NCI-H524 (cell line): ENCODE measurements around the gene TIMP3.

Experiments used
- DNase-seq, 2 experiments: peaks; one replicate each; lab custom pipeline; 2025; lab: John Stamatoyannopoulos, UW

TIMP3 gene

DNA sequence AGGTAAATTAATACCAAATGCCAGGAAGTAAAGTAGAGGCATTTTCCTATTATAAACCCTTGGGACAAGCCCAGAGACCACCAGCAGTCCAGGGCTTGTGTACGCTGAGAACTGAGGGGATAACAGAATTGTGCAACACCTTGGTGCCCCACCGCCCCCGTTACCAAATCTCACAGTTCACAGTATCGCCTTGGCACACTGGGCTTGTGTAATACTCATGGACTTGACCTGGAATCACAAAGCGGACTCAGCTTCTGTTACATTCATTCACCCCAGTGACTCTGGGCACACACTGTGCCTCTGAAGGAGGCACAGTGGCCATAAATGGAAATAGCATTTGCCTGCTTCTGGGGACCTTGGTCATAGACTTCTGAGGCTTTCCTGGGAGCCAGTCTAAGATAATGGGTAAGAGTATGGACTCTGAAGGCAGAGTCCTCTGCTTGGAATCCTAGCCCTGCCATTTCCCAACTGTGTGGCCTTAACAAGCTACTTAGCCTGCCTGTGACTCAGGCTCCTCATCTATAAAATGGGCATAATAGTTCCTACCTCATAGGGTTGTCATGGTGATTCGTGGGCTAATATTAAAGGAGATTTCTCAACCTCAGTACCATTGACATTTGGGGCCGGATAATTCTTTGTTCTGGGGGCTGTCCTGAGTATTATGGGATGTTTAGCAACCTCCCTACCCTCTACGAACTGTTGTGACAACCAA, 53.7 kb downstream of the TIMP3 start:
- no peak for DNase-seq

DNA sequence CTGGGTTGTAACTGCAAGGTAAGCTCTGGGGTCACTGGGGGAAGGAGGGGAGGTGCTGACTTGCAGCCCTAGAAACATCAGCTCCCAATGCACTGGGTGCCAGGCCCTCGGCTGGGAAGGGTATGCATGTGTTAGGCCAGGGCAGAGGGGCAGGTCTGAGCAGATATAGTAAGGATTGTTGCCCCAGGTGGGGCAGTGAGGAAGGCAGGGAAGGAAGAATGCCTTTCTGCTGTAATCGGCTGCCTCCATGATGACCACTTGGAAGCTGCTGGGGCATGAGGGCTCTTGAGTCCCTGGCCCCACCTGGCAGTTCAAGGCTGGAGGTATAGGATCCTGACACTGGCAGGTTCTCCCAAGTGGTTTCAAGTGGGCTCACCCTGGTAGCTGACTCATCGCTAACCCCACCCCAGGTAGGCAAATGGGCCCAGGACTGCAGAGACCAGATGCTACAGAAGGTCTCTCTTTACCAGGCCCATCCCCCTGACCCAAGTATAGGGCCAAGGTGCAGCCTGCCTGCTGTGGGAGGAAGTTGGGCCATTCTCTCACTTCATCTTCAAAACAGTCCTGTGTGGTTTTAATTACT, 56.7 kb downstream of the TIMP3 start:
- DNase-seq, result peak; percentile 77 to 89

DNA sequence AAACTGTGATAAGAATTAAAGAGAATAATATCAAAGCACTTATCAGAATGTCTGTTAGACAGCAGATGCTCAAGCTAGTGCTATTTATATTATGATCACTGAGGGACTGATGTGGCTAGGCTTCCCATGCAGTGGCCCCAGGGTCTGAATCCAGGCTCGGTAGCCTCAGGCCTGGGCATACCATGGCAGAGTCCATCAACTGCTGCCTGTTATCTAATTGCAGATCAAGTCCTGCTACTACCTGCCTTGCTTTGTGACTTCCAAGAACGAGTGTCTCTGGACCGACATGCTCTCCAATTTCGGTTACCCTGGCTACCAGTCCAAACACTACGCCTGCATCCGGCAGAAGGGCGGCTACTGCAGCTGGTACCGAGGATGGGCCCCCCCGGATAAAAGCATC, 57.5 kb downstream of the TIMP3 start:
- no peak for DNase-seq

GRCh38 chr22:32859743-32860142, 58.2 kb downstream of the TIMP3 start:
- no peak for DNase-seq

- no peak for DNase-seq
These were observed 59.8 kb downstream of the TIMP3 start for GRCh38 chr22:32861330-32861729.

GRCh38 chr22:32862083-32862482, 60.6 kb downstream of the TIMP3 start:
- DNase-seq, result no peak

DNA sequence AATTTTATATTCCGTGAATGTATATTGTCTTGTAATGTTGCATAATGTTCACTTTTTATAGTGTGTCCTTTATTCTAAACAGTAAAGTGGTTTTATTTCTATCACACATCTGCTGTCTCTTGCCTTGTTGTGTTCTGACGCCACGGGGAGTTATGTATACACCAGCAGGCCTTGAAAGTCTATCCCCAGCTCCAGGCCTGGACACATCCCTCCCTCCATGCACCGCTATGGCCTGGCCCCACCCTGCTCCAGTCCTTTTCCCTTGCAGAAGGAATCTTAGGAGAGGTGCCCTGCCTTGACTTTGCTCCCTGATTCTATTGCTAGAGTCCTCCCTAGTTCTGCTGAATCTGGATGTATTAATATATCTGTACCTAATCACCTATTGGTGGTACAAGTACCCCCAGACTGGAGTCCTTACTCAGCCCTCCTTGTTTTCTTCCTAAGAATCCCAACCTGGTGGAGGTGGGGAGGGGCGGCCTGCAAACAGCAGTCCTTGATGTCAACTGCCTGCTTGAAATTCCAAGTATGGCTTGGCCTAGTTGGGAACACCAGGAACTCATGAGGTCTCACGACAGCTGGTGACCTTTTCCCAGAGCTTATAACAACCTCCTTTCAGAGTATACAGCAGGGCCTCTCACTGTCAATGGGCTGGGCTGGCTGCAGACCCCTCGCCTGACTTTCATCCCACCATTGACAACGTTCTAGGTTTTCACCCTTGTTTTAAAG, 61.6 kb downstream of the TIMP3 start:
- no peak for DNase-seq

GRCh38 chr22:32864041-32864440, 62.5 kb downstream of the TIMP3 start:
- DNase-seq, result no peak

DNA sequence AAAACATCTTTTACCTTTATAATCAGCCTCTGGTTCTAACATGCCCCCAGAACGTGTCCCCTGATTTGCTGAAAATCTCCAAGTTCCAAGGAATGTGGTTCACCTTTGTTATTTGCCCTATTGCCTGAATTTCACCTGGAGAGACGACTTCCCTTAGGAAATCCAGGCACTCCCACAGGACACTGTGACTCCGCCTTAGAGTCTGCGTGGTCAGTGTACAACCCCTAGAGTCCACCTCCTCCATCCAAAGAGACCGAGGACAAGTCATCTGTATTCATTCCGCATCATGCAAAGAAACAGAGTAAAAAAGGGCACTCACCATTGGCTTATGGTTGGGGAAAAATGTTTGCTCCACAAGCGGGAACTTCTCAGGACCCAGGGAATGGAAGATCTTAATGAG, 63.1 kb downstream of the TIMP3 start:
- no peak for DNase-seq

GRCh38 chr22:32866953-32867352, 65.4 kb downstream of the TIMP3 start:
- no peak for DNase-seq

- no peak for DNase-seq
These were observed 67.4 kb downstream of the TIMP3 start for GRCh38 chr22:32868946-32869345.

DNA sequence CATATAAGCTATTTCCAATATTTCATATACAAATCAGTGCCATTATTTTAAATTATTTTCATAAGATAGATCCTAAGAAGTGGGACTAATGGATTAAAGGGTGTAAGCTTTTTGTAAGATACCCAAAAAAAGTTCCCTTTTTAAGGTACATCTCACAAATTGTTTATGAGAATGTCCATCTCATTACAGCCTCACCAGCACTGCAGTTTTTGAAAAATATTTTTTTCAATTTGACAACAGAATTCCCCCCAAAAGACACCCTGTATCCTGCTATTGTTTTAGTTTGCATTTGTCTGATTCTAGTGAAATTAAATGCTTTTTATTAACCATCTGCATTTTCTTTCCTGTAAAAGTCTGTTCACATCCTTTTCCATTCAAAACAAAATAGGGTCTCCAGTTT, 69.0 kb downstream of the TIMP3 start:
- no peak for DNase-seq

GRCh38 chr22:32873604-32874003, 72.1 kb downstream of the TIMP3 start:
- peak; percentile 40 to 58 for DNase-seq

- DNase-seq, result peak; percentile 31 to 51
These were observed 72.9 kb downstream of the TIMP3 start for GRCh38 chr22:32874385-32874784.

- DNase-seq, result peak in 1 of 2 experiments; percentile 9
These were observed 73.5 kb downstream of the TIMP3 start for GRCh38 chr22:32874976-32875375.

GRCh38 chr22:32876516-32876915, 75.0 kb downstream of the TIMP3 start:
- DNase-seq, result no peak

DNA sequence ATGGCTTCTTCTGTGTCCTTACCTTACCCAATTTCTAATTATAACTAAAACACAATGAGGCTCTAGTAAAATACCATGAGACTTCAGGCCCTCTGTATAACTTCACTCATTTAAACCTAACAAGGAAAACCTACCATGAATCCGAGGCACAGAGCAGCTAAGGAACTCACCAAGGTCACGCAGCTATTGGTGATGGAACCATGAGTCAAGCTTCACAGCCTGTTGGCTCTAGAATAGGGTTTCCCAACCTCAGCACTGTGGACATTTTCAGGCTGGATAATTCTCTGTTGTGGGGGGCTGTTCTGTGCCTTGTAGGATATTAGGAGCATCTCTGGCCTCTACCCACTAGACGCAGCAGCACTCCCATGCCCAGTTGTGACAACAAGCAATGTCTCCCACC, 75.7 kb downstream of the TIMP3 start:
- DNase-seq, result no peak

- no peak for DNase-seq
These were observed 78.0 kb downstream of the TIMP3 start for GRCh38 chr22:32879550-32879949.

DNA sequence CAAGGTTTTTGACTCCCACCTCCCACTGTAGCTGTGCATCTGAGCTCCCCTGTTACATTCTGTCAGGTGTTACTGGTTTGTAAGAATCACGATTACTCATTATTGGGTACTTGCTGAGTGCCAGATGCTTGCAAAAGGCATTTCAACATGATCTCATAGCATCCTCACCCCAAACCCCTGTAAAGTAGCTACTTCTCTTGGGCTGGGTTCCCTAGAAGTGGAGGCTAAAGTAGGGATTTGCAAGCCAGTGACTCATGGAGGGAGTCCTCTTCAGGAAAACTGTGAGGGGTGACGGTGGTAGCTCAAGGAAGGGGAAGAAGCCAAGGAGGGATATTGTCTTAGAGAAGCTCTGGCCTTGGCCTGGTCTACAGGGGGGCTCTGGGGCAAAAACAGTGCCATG, 78.6 kb downstream of the TIMP3 start:
- peak in 1 of 2 experiments; percentile 13 for DNase-seq

DNA sequence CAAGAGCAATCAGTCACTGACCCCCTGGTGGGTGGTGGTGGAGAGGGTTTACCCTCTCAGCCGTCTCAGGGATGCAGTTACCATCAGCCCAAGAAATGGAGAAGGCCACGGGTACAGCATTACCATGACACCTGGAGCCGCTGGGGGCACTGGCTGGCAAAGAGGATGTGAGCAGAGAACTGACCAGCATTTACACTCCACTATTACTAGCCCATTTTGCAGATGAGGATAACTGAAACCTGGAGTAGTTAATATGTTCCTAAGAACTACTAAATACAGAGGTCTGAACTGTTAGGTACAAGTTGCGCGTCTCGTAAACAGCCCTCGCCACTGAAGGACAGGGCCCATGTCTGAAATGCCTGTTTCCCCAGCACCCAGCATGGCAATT, 79.0 kb downstream of the TIMP3 start:
- DNase-seq, result no peak

GRCh38 chr22:32880893-32881596, 79.5 kb downstream of the TIMP3 start:
- peak; percentile 56 to 84 for DNase-seq

DNA sequence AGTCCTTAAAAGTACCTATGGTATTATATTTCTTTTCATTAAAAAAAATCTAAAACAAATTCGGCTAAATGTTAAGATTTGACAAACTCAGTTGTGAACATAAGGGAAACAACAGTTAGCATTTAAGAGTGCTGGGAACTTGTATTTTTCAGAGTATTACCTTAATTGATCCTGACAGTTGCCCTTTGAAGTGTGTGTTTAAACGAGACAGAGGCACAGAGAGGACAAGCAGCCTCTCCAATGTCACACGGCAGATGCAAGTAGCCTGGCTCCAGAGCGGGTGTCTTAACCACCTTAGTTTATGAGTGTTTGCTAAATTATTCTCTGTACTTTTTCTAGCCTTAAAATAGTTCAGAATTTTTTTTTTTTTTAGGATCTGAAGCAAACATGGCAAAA, 80.9 kb downstream of the TIMP3 start:
- no peak for DNase-seq
